ENCODE results near the gene GTPBP1.

The GTPBP1 gene

GRCh38 chr22:38705235-38706100 lies at the start of gene GTPBP1:
TSS of gene GTPBP1 (plus strand) at chr22:38705944. CDS start at chr22:38705956, 12 bp downstream.
- peak; percentile 100 for DNase-seq (ENCODE audit: low spot score)

GRCh38 chr22:38656256-38657044 lies 49.3 kb upstream of the GTPBP1 start, which contains the start of the genes CBY1 and FAM227A:
TSS of gene CBY1 (plus strand) at chr22:38656638. CDS start at chr22:38668055, 11,417 bp downstream.
TSS of gene FAM227A (minus strand) at chr22:38656392. CDS start at chr22:38650168, 6,224 bp downstream.
- DNase-seq (ENCODE audit: low spot score), result peak; percentile 93

- peak; percentile 24 for DNase-seq (ENCODE audit: low spot score)
Measured at GRCh38 chr22:38657045-38657909, 48.5 kb upstream of the GTPBP1 start.

GRCh38 chr22:38674888-38675287 lies 30.9 kb upstream of the GTPBP1 start:
- no peak for DNase-seq (ENCODE audit: low spot score)

DNA sequence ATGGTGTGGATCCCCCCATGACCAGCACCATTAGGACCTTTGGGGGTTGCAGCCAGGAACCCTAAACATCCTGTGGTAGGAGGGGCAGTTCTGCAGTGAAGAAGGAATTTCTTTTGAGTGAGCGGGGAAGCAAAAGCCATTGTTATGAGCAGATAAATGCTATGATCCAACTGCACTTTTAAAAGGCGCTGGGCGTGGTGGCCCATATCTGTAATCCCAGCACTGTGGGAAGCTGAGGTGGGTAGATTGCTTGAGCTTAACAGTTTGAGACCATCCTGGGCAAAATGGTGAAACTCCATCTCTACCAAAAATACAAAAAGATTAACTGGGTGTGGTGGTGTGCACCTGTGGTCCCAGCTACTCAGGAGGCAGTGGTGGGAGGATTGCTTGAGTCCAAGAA lies 29.9 kb upstream of the GTPBP1 start:
- no peak for DNase-seq (ENCODE audit: low spot score)

DNA sequence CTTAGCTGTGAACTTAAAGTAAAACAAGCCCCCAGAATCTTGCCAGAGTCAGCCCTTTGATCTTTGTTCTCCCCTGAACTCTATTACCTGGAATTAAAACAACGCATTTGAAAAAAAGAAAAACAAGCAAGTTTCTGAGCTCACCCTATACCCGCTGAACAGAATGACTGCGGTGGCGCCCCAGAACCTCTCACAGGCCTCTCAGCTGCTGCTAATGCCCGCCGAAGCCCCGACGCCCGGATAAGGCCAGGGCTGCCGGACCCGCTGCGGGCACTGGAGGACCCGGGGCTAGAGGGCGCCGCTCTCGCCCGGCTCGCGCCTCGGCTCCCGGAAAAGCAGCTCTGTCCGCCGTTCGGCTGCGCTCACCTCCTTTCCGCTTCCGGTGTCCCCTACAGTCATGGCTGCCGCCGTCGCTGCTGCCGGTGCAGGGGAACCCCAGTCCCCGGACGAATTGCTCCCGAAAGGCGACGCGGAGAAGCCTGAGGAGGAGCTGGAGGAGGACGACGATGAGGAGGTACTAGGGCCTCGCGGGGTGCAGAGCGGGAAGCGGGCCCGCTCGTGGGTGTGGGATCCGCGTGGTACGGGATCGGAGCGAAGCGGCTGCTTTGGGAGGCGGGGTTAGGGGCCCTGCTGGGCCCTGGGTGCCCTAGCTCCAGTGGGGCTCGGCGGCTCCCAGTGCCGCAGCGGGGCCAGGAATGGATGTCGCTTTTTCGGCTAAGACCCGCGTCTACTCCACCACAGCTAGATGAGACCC lies 24.0 kb upstream of the GTPBP1 start, which contains the start of gene TOMM22:
TOMM22 (plus strand) TSS at position 376 of the 754 bp plus-strand sequence; CDS start at position 398, 22 bp downstream.
- peak; percentile 91 for DNase-seq (ENCODE audit: low spot score)

- no peak for DNase-seq (ENCODE audit: low spot score)
Measured at GRCh38 chr22:38684895-38685294, 20.8 kb upstream of the GTPBP1 start.

GRCh38 chr22:38685761-38686160 lies 20.0 kb upstream of the GTPBP1 start:
- DNase-seq (ENCODE audit: low spot score), result no peak

DNA sequence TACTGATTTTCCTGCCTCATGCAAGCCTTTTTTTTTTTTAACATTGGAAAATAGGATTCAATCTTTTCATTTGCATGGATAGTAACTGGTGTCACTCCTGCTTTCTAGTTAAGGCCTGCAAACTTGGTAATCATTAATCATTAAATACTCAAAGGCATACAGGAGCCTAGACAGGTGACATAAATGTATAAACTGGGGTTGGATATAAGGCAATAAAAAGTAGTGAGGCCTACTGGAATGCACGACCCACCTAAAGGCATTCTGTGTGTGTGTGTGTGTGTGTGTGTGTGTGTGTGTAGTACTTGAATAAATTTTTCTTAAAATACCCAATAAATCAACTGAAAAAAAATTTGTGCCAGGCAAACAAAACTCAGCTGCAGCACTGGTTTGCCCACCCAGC lies 16.1 kb upstream of the GTPBP1 start:
- no peak for DNase-seq (ENCODE audit: low spot score)

DNA sequence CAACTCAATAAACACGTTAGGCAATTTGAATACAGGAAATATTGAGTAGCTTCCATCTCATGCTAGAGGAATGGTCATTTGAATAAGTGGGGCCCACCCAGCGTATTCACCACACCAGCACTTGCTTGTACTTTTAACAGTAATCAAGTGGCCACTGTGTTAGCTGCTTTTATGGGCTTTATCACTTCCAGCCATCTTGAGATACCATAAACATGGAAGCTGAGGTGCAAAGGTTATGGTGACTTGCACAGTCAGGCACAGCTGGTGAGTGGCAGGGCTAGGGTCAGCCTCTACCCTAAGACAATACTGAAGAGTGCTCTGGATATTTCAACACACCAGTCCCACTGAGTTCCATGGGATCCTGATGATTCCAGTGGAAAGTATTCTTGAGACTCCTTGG lies 11.7 kb upstream of the GTPBP1 start:
- DNase-seq (ENCODE audit: low spot score), result peak; percentile 75

GRCh38 chr22:38694940-38695339 lies 10.8 kb upstream of the GTPBP1 start:
- peak; percentile 72 for DNase-seq (ENCODE audit: low spot score)

DNA sequence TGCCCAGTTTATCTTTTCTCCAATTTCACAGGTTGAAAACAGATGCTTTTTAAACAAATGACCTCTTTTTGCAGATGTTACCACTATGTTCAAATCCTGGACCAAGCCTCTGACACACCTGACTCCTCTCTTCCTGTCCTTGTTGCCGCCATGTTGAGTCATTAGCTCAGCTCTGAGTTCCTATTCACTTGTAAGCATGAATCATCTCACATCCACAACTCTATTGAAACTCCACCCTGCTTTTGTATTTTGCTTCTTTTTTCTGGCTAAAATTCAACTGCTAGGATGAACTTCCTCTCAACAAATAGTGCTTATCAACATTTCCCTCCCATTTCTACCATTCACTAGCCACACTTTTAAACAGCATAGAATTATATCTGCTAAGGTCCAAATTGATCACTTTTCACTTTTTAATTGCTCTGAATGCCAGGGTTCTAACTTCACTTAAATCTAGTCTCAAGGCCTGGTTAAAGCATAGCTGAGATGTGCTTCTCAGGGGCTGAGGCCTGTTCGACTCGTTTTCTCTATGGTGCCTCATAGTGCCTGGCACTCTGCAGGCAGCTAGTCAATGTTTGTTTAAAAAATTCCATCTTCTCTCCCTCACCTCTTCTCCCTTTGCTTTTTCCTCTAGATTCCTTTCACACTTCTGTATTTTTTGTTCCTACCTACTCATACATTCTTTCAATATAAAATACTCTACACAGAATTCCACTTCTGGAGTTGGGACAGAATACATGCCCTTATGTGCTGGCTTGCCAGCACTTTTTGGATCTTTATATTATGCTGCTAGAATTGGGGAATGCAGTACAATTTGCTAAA lies 8.9 kb upstream of the GTPBP1 start:
- DNase-seq (ENCODE audit: low spot score), result peak; percentile 58

GRCh38 chr22:38697425-38698089 lies 8.2 kb upstream of the GTPBP1 start:
- no peak for DNase-seq (ENCODE audit: low spot score)

GRCh38 chr22:38698407-38699094 lies 7.2 kb upstream of the GTPBP1 start:
- DNase-seq (ENCODE audit: low spot score), result no peak

- no peak for DNase-seq (ENCODE audit: low spot score)
Measured at GRCh38 chr22:38699143-38699542, 6.6 kb upstream of the GTPBP1 start.

DNA sequence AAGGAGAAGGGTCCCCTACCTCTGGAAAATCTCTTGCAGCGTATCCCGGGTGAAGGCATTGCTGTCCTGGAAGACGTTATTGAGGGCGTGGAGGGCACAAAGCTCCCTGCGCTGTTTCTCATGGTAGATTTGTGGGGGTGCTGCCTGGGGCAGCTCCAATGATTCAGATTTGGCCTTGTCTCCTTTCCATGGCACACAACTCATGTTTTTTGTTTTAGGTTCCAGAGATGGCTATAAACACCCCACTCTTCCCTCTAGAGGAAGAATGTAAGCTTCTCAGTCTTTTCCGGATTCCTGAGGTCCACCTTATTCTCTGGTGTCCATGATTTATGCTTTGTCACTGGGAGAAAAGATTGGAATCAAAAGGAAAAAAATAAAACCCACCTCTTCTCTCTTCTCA lies 6.0 kb upstream of the GTPBP1 start:
- DNase-seq (ENCODE audit: low spot score), result no peak

- DNase-seq (ENCODE audit: low spot score), result peak; percentile 73
Measured at GRCh38 chr22:38700270-38700788, 5.4 kb upstream of the GTPBP1 start.

DNA sequence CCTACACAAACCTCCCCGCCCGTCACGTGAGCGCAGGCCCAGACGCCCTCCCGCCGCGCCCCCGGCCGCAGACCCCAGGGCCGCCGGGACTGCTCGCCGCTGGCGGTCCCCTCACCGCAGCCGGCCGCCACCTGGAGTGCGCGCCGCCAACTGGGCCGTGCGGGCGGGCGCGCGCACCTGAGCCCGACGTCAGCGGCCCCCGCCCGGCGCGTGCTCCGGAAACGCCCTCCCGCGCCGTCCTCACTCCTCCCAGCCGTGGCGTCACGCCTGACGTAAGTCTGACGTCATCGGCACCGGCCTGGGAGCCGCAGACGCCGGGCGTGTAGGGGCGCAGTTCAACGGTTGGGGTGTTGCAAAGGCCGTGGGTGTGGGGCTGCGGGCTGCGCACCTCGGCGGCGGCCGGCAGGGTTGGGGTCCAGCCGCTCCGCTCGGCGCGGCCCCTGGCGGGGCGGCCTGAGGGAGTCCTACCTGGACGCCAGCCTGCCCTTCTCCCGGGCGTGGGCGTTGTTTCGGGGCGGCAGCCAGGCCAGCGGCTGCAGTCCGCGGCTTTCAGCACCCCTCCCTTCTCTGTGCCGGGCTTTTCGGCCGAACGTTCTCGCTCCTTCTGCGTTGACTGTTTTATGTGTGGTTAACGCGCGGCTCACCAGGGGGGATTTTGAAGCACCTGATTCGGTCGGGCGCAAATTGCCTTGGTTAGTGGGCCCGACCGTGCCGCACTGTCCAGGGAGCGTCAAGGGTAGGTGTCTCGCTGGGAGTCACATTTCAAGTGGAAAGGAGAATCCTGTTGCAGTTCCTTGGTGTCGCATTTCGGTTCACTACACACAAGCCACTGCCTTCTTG lies 4.7 kb upstream of the GTPBP1 start, which contains the start of gene JOSD1:
JOSD1 (minus strand) TSS at position 155 of the 840 bp plus-strand sequence. CDS start 956 bp downstream, outside the sequence.
- peak; percentile 92 for DNase-seq (ENCODE audit: low spot score)

Measured in LoVo (cell line).